ENCODE measurements around the gene GPR119. TPM values are rescaled to one million over a fixed set of nuclear protein-coding genes. Genes with fewer than 3 reads are reported as not detected.
"Not testable (repeated sequence)": the region's sequence is repeated elsewhere in the genome, so short reads cannot be mapped to it uniquely, and the experiment has no call there.

The GPR119 gene
- not detected for total RNA-seq

GRCh38 chrX:130385520-130385919 lies at the start of gene GPR119:
TSS of gene GPR119 (minus strand) at chrX:130385674. CDS start at chrX:130385447, 227 bp downstream.
- Mint-ChIP-seq H3K27ac (no peak within 1 kb of the TSS), H3K9me3 (no peaks in the 10 kb centered on the region), H3K4me3 (no peak within 1 kb of the TSS), H3K27me3 (peaks cover 4% of the 10 kb centered on the region), H3K4me1 (no peaks in the 10 kb centered on the region), H3K36me3 (no peaks in the 10 kb centered on the region)
- DNase-seq = no peak

GRCh38 chrX:130429236-130429635 lies 43.8 kb upstream of the GPR119 start:
- H3K36me3 Mint-ChIP-seq, H3K9me3 Mint-ChIP-seq, H3K27me3 Mint-ChIP-seq, H3K4me3 Mint-ChIP-seq, H3K27ac Mint-ChIP-seq, H3K4me1 Mint-ChIP-seq, DNase-seq: not testable (repeated sequence)

GRCh38 chrX:130426531-130426930 lies 41.1 kb upstream of the GPR119 start:
- Mint-ChIP-seq H3K36me3 (no peaks in the 10 kb centered on the region), H3K27me3 (no peaks in the 10 kb centered on the region)

GRCh38 chrX:130419263-130419662 lies 33.8 kb upstream of the GPR119 start:
- Mint-ChIP-seq H3K27me3 (no peaks in the 10 kb centered on the region), H3K36me3 (peaks cover 2% of the 10 kb centered on the region), H3K4me3 (no peak overlapping the region), H3K9me3 (no peaks in the 10 kb centered on the region), H3K27ac (no peak overlapping the region), H3K4me1 (peaks cover 2% of the 10 kb centered on the region)
- no peak for DNase-seq

More at GRCh38 chrX:130426531-130426930, 41.1 kb upstream of the GPR119 start:
- no peak for DNase-seq
- Mint-ChIP-seq H3K27ac (no peak overlapping the region), H3K4me1 (no peaks in the 10 kb centered on the region), H3K4me3 (no peak overlapping the region), H3K9me3 (no peaks in the 10 kb centered on the region)

GRCh38 chrX:130418740-130419139 lies 33.3 kb upstream of the GPR119 start:
- H3K9me3 Mint-ChIP-seq = no peaks in the 10 kb centered on the region
- H3K4me3 Mint-ChIP-seq = no peak overlapping the region
- H3K27me3 Mint-ChIP-seq = no peaks in the 10 kb centered on the region
- H3K36me3 Mint-ChIP-seq = peaks cover 7% of the 10 kb centered on the region
- peaks cover 2% of the 10 kb centered on the region for H3K4me1 Mint-ChIP-seq
- no peak for DNase-seq
- no peak overlapping the region for H3K27ac Mint-ChIP-seq

- H3K4me3 Mint-ChIP-seq = no peak overlapping the region
- DNase-seq = no peak
- peaks cover 2% of the 10 kb centered on the region for H3K4me1 Mint-ChIP-seq
- no peak overlapping the region for H3K27ac Mint-ChIP-seq
- H3K9me3 Mint-ChIP-seq = no peaks in the 10 kb centered on the region
- H3K27me3 Mint-ChIP-seq = no peaks in the 10 kb centered on the region
- H3K36me3 Mint-ChIP-seq = peaks cover 7% of the 10 kb centered on the region
Measured at GRCh38 chrX:130418066-130418465, 32.6 kb upstream of the GPR119 start.

- Mint-ChIP-seq H3K27ac (no peak overlapping the region), H3K4me3 (no peak overlapping the region), H3K36me3 (peaks cover 7% of the 10 kb centered on the region), H3K27me3 (no peaks in the 10 kb centered on the region), H3K9me3 (no peaks in the 10 kb centered on the region), H3K4me1 (peaks cover 2% of the 10 kb centered on the region)
- DNase-seq = no peak
Measured at GRCh38 chrX:130416785-130417184, 31.3 kb upstream of the GPR119 start.

GRCh38 chrX:130415201-130415600 lies 29.7 kb upstream of the GPR119 start:
- H3K27ac Mint-ChIP-seq = no peak overlapping the region
- peaks cover 2% of the 10 kb centered on the region for H3K4me1 Mint-ChIP-seq
- no peaks in the 10 kb centered on the region for H3K9me3 Mint-ChIP-seq
- DNase-seq = no peak
- H3K27me3 Mint-ChIP-seq = no peaks in the 10 kb centered on the region
- H3K36me3 Mint-ChIP-seq = peaks cover 7% of the 10 kb centered on the region
- H3K4me3 Mint-ChIP-seq = no peak overlapping the region

GRCh38 chrX:130414800-130415199 lies 29.3 kb upstream of the GPR119 start:
- Mint-ChIP-seq H3K9me3 (no peaks in the 10 kb centered on the region), H3K4me3 (no peak overlapping the region), H3K27ac (no peak overlapping the region), H3K36me3 (peaks cover 7% of the 10 kb centered on the region), H3K4me1 (peaks cover 2% of the 10 kb centered on the region), H3K27me3 (no peaks in the 10 kb centered on the region)
- DNase-seq = no peak

GRCh38 chrX:130413415-130413814 lies 27.9 kb upstream of the GPR119 start:
- peaks cover 2% of the 10 kb centered on the region for H3K4me1 Mint-ChIP-seq
- peaks cover 7% of the 10 kb centered on the region for H3K36me3 Mint-ChIP-seq
- no peak overlapping the region for H3K4me3 Mint-ChIP-seq
- DNase-seq = no peak
- H3K9me3 Mint-ChIP-seq = no peaks in the 10 kb centered on the region
- no peaks in the 10 kb centered on the region for H3K27me3 Mint-ChIP-seq
- no peak overlapping the region for H3K27ac Mint-ChIP-seq

- Mint-ChIP-seq H3K9me3 (no peaks in the 10 kb centered on the region), H3K4me1 (peaks cover 9% of the 10 kb centered on the region), H3K4me3 (peak overlapping the region; percentile 99), H3K27ac (peak overlapping the region; percentile 80), H3K27me3 (peaks cover 3% of the 10 kb centered on the region), H3K36me3 (peaks cover 9% of the 10 kb centered on the region)
- no peak for DNase-seq
Measured at GRCh38 chrX:130402208-130402684, 16.8 kb upstream of the GPR119 start.

GRCh38 chrX:130401415-130402207 lies 16.1 kb upstream of the GPR119 start, which contains the start of gene RBMX2:
TSS of gene RBMX2 (plus strand) at chrX:130401987. CDS start at chrX:130402033, 46 bp downstream.
- H3K9me3 Mint-ChIP-seq = no peaks in the 10 kb centered on the region
- H3K36me3 Mint-ChIP-seq = peaks cover 9% of the 10 kb centered on the region
- H3K4me3 Mint-ChIP-seq = peak within 1 kb of the TSS; percentile 99
- H3K4me1 Mint-ChIP-seq = peaks cover 9% of the 10 kb centered on the region
- peak; percentile 77 for DNase-seq
- H3K27me3 Mint-ChIP-seq = peaks cover 3% of the 10 kb centered on the region
- H3K27ac Mint-ChIP-seq = peak within 1 kb of the TSS; percentile 90

- Mint-ChIP-seq H3K27ac (no peak overlapping the region), H3K4me3 (no peak overlapping the region), H3K9me3 (no peaks in the 10 kb centered on the region), H3K4me1 (no peaks in the 10 kb centered on the region), H3K36me3 (no peaks in the 10 kb centered on the region), H3K27me3 (peaks cover 8% of the 10 kb centered on the region)
- no peak for DNase-seq
Measured at GRCh38 chrX:130395341-130395740, 9.9 kb upstream of the GPR119 start.

- Mint-ChIP-seq H3K36me3 (no peaks in the 10 kb centered on the region), H3K9me3 (no peaks in the 10 kb centered on the region), H3K4me3 (no peak overlapping the region), H3K27me3 (peaks cover 8% of the 10 kb centered on the region), H3K4me1 (no peaks in the 10 kb centered on the region), H3K27ac (no peak overlapping the region)
- DNase-seq = no peak
Measured at GRCh38 chrX:130393451-130394074, 8.1 kb upstream of the GPR119 start.

- no peak for DNase-seq
- no peaks in the 10 kb centered on the region for H3K36me3 Mint-ChIP-seq
- no peaks in the 10 kb centered on the region for H3K9me3 Mint-ChIP-seq
- H3K27ac Mint-ChIP-seq = no peak overlapping the region
- H3K4me3 Mint-ChIP-seq = no peak overlapping the region
- no peaks in the 10 kb centered on the region for H3K4me1 Mint-ChIP-seq
- peaks cover 4% of the 10 kb centered on the region for H3K27me3 Mint-ChIP-seq
Measured at GRCh38 chrX:130386408-130386808, 934 bp upstream of the GPR119 start.
